Neural cell (in vitro differentiated cells): ENCODE measurements around the gene CD2BP2. TPM values are rescaled to one million over a fixed set of nuclear protein-coding genes. Genes with fewer than 3 reads are reported as not detected.
"Not testable (repeated sequence)": the region's sequence is repeated elsewhere in the genome, so short reads cannot be mapped to it uniquely, and the experiment has no call there.

Experiments
- H2AFZ ChIP-seq: fragments of 200-600, 300-800 bp; sonication (generic), shearing (Covaris generic); 2 replicates; pipeline ENCODE4 v1.6.0; 2014; ENCODE audit warnings: low read depth, mild to moderate bottlenecking, antibody characterized with exemption, low read length, moderate library complexity
- H3F3A ChIP-seq: fragments of 200-600 bp; shearing (Covaris generic); 2 replicates; pipeline ENCODE4 v1.6.1; 2016; ENCODE audit warnings: mild to moderate bottlenecking, moderate library complexity, mixed read lengths, antibody characterized with exemption, low read length; ENCODE audit not compliant: insufficient read depth, poor library complexity, severe bottlenecking
- H3K27ac ChIP-seq: fragments of 200-600, 300-800 bp; sonication (generic), shearing (Covaris generic); 2 replicates; pipeline ENCODE4 v1.5.1; 2014; ENCODE audit warnings: mild to moderate bottlenecking, low read length, moderate library complexity
- H3K27me3 ChIP-seq: fragments of 300-800, 200-600 bp; sonication (generic), shearing (Covaris generic); 2 replicates; pipeline ENCODE4 v1.6.0; 2014; ENCODE audit warnings: mild to moderate bottlenecking, low read depth, low read length, moderate library complexity; ENCODE audit not compliant: insufficient read depth
- H3K36me3 ChIP-seq: fragments of 300-800, 200-600 bp; sonication (generic), shearing (Covaris generic); 2 replicates; pipeline ENCODE4 v1.5.1; 2014; ENCODE audit warnings: mild to moderate bottlenecking, antibody characterized with exemption, low read length, moderate library complexity; ENCODE audit not compliant: insufficient read depth
- H3K4me2 ChIP-seq: fragments of 300-800, 200-600 bp; sonication (generic), shearing (Covaris generic); 2 replicates; pipeline ENCODE4 v1.6.0; 2014; ENCODE audit warnings: mild to moderate bottlenecking, low read length
- H3K4me3 ChIP-seq: fragments of 300-800, 200-600 bp; sonication (generic), shearing (Covaris generic); 2 replicates; pipeline ENCODE4 v1.5.1; 2014; ENCODE audit warnings: mild to moderate bottlenecking, low read length, moderate library complexity
- H3K79me2 ChIP-seq: fragments of 200-600 bp; shearing (Covaris generic); replicated peaks from 2 replicates; pipeline ENCODE4 v1.6.0; 2014; ENCODE audit warnings: mild to moderate bottlenecking, low read length, moderate library complexity; ENCODE audit not compliant: insufficient read depth
- H3K9ac ChIP-seq: fragments of 300-800, 200-600 bp; sonication (generic), shearing (Covaris generic); 2 replicates; pipeline ENCODE4 v1.6.1; 2016; ENCODE audit warnings: mild to moderate bottlenecking, low read length, mixed read lengths
- H3K9me2 ChIP-seq: fragments of 200-600 bp; shearing (Covaris generic); 2 replicates; pipeline ENCODE4 v1.6.1; 2016; ENCODE audit warnings: mild to moderate bottlenecking, low read length, mixed read lengths; ENCODE audit not compliant: insufficient read depth
- H3K9me3 ChIP-seq: fragments of 200-600, 300-800 bp; sonication (generic), shearing (Covaris generic); 2 replicates; pipeline ENCODE4 v1.6.1; 2016; ENCODE audit warnings: mild to moderate bottlenecking, mixed run types, low read length, moderate library complexity, mixed read lengths
- H4K20me1 ChIP-seq: fragments of 200-600 bp; shearing (Covaris generic); 2 replicates; pipeline ENCODE4 v1.6.1; 2016; ENCODE audit warnings: mild to moderate bottlenecking, mixed run types; ENCODE audit not compliant: insufficient read depth
- EP300 ChIP-seq: fragments of 450-650 bp; conservative IDR thresholded peaks from 2 replicates; pipeline ENCODE4 v1.6.1; 2014; ENCODE audit warnings: antibody characterized with exemption, mild to moderate bottlenecking, moderate library complexity; ENCODE audit not compliant: poor library complexity, severe bottlenecking
- EZH2 ChIP-seq: fragments of 200-600, 300-800 bp; shearing (Covaris generic), sonication (generic); IDR thresholded peaks from 2 replicates; pipeline ENCODE4 v1.6.1; 2014; ENCODE audit warnings: antibody characterized with exemption, low read length, borderline replicate concordance, mild to moderate bottlenecking; ENCODE audit not compliant: insufficient read depth, poor library complexity, severe bottlenecking
- MXI1 ChIP-seq: fragments of 450-650 bp; conservative IDR thresholded peaks from 2 replicates; pipeline ENCODE4 v1.6.1; 2014; ENCODE audit warnings: antibody characterized with exemption, mild to moderate bottlenecking; ENCODE audit not compliant: poor library complexity, severe bottlenecking
- POLR2AphosphoS5 ChIP-seq: IDR thresholded peaks from 2 replicates; pipeline ENCODE4 v1.6.1; 2012
- RAD21 ChIP-seq: fragments of 450-650 bp; conservative IDR thresholded peaks from 2 replicates; pipeline ENCODE4 v1.6.1; 2014; ENCODE audit warnings: antibody characterized with exemption, mild to moderate bottlenecking, moderate library complexity
- SMC3 ChIP-seq: fragments of 450-650 bp; conservative IDR thresholded peaks from 2 replicates; pipeline ENCODE4 v1.6.1; 2014; ENCODE audit warnings: antibody characterized with exemption, mild to moderate bottlenecking, moderate library complexity; ENCODE audit not compliant: poor library complexity
- TAF1 ChIP-seq: IDR thresholded peaks from 2 replicates; pipeline ENCODE4 v1.6.1; 2012; ENCODE audit warnings: low read depth
- polyA plus RNA-seq: library from polyadenylated mRNA; depleted of rRNA; stranded (reverse); fragments of >200 nt; gene quantifications from 2 replicates; pipeline ENCODE4 v1.2.3, GENCODE V29; 2014
- TF ChIP-seq, protein P1 (sequence below): IDR thresholded peaks from 2 replicates; pipeline ENCODE4 v1.6.1; 2012; ENCODE audit warnings: borderline replicate concordance
- TF ChIP-seq, protein P2 (sequence below): fragments of 450-650 bp; IDR thresholded peaks from 2 replicates; pipeline ENCODE4 v1.5.1; 2014; ENCODE audit warnings: antibody characterized with exemption, mild to moderate bottlenecking, moderate library complexity; ENCODE audit not compliant: poor library complexity, severe bottlenecking

CD2BP2 gene
- polyA plus RNA-seq, 1 donor from 2014 or later = 76.3 TPM

DNA sequence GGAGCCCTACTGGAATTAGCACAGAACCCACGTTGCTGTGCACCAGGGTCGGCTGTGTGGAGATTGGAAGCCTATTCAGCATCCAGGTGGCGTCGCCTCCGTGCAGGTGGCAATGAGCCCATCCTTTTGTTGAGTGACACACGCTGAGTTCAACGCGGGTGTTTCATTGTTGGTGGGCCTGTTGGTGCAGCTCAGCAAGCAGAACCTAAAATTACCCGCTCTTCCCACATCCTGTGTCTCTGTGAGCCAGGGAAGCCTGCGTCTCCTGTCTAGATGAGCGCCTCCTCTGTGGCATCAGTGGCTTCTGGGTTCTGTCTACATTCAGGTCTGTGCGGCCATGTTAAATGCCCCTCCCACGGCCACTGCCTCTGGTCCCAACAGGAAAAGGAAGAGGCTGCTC is 14.5 kb downstream of the CD2BP2 start:
- Histone ChIP-seq H3K79me2 (no peaks in the 10 kb centered on the region), H3K4me2 (no peak overlapping the region), H3K27me3 (no peaks in the 10 kb centered on the region), H3K27ac (no peak overlapping the region), H4K20me1 (no peaks in the 10 kb centered on the region), H3K9me2 (no peaks in the 10 kb centered on the region), H3K36me3 (no peaks in the 10 kb centered on the region), H3K4me3 (no peak overlapping the region), H2AFZ (no peak overlapping the region), H3K9ac (no peak overlapping the region), H3F3A (no peaks in the 10 kb centered on the region), H3K9me3 (no peaks in the 10 kb centered on the region)
- TF ChIP-seq POLR2AphosphoS5 (no peak), SMC3 (no peak), MXI1 (no peak), RAD21 (no peak), TAF1 (no peak), EP300 (no peak), EZH2 (no peak)
- TF ChIP-seq, protein P1, sequence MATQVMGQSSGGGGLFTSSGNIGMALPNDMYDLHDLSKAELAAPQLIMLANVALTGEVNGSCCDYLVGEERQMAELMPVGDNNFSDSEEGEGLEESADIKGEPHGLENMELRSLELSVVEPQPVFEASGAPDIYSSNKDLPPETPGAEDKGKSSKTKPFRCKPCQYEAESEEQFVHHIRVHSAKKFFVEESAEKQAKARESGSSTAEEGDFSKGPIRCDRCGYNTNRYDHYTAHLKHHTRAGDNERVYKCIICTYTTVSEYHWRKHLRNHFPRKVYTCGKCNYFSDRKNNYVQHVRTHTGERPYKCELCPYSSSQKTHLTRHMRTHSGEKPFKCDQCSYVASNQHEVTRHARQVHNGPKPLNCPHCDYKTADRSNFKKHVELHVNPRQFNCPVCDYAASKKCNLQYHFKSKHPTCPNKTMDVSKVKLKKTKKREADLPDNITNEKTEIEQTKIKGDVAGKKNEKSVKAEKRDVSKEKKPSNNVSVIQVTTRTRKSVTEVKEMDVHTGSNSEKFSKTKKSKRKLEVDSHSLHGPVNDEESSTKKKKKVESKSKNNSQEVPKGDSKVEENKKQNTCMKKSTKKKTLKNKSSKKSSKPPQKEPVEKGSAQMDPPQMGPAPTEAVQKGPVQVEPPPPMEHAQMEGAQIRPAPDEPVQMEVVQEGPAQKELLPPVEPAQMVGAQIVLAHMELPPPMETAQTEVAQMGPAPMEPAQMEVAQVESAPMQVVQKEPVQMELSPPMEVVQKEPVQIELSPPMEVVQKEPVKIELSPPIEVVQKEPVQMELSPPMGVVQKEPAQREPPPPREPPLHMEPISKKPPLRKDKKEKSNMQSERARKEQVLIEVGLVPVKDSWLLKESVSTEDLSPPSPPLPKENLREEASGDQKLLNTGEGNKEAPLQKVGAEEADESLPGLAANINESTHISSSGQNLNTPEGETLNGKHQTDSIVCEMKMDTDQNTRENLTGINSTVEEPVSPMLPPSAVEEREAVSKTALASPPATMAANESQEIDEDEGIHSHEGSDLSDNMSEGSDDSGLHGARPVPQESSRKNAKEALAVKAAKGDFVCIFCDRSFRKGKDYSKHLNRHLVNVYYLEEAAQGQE = no peak
- TF ChIP-seq, protein P2, sequence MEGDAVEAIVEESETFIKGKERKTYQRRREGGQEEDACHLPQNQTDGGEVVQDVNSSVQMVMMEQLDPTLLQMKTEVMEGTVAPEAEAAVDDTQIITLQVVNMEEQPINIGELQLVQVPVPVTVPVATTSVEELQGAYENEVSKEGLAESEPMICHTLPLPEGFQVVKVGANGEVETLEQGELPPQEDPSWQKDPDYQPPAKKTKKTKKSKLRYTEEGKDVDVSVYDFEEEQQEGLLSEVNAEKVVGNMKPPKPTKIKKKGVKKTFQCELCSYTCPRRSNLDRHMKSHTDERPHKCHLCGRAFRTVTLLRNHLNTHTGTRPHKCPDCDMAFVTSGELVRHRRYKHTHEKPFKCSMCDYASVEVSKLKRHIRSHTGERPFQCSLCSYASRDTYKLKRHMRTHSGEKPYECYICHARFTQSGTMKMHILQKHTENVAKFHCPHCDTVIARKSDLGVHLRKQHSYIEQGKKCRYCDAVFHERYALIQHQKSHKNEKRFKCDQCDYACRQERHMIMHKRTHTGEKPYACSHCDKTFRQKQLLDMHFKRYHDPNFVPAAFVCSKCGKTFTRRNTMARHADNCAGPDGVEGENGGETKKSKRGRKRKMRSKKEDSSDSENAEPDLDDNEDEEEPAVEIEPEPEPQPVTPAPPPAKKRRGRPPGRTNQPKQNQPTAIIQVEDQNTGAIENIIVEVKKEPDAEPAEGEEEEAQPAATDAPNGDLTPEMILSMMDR = no peak

DNA sequence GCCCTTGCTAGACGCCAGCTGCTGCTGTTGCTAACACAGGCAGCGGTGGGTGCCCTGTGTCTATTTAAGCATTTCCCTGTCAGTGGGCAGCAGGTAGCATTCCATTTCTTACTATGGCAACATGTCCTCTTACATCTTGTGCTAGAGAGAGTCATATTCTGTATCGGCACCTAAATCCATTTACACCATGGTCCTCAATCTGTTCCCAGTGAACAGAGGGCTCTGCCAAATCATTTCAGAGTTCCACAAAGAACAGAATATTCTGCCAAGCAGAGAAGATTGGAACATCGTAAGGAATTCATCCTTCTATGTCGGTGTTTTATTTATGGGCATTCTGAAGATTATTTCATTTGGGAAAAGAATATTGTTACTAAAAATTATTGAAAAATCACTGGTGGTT is 16.4 kb downstream of the CD2BP2 start:
- H3K79me2 ChIP-seq, H3F3A ChIP-seq, H3K27me3 ChIP-seq, H3K9me2 ChIP-seq, H3K27ac ChIP-seq, H4K20me1 ChIP-seq, H3K9ac ChIP-seq, H3K36me3 ChIP-seq, H3K4me3 ChIP-seq, H3K4me2 ChIP-seq, H3K9me3 ChIP-seq, H2AFZ ChIP-seq: not testable (repeated sequence)

DNA sequence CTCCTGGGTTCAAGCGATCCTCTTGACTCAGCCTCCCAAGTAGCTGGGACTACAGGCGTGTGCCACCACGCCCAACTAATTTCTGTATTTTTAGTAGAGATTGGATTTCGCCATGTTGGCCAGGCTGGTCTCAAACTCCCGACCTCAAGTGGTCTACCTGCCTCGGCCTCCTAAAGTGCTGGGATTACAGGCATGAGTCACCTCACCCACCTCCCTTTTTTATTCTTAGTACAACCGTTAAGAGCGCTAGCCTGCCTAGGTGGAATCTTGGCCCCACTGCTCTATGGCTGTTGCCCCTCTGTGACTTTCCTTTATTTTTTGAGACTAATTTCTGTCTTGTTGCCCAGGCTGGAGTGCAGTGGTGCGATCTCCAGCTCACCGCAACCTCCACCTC is 17.1 kb downstream of the CD2BP2 start:
- not testable (repeated sequence) for H3K36me3 ChIP-seq, H3K9ac ChIP-seq, H2AFZ ChIP-seq, H4K20me1 ChIP-seq, H3K4me2 ChIP-seq, H3K27me3 ChIP-seq, H3F3A ChIP-seq, H3K79me2 ChIP-seq, H3K9me3 ChIP-seq, H3K9me2 ChIP-seq, H3K27ac ChIP-seq, H3K4me3 ChIP-seq
